ENCODE results near the gene BHMT2.

BHMT2 gene

GRCh38 chr5:79070350-79070667 lies 742 bp downstream of the BHMT2 start:
- no peak for DNase-seq (ENCODE audit: low spot score)

DNA sequence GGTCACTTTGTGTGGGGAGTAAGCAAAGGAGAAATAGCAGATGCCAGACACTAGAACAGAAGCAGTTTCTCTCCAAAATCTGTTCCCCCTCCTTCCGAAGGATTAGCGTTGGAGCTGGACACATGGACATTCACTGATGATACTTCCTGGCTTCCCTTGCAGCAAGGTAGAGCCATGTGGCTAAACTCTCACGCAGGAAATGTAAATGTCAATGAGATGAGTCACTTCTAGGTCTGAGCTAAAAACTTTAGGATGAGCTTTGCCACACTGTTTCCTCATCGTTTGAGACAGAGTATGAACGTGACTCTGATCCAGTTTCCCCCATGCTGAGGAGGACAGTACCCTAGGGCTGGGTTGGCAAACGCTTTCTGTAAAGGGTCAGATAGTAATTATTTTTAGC lies 5.1 kb downstream of the BHMT2 start:
- no peak for DNase-seq (ENCODE audit: low spot score)

- no peak for DNase-seq (ENCODE audit: low spot score)
Measured at GRCh38 chr5:79075646-79076426, 6.3 kb downstream of the BHMT2 start.

GRCh38 chr5:79076819-79077218 lies 7.3 kb downstream of the BHMT2 start:
- no peak for DNase-seq (ENCODE audit: low spot score)

DNA sequence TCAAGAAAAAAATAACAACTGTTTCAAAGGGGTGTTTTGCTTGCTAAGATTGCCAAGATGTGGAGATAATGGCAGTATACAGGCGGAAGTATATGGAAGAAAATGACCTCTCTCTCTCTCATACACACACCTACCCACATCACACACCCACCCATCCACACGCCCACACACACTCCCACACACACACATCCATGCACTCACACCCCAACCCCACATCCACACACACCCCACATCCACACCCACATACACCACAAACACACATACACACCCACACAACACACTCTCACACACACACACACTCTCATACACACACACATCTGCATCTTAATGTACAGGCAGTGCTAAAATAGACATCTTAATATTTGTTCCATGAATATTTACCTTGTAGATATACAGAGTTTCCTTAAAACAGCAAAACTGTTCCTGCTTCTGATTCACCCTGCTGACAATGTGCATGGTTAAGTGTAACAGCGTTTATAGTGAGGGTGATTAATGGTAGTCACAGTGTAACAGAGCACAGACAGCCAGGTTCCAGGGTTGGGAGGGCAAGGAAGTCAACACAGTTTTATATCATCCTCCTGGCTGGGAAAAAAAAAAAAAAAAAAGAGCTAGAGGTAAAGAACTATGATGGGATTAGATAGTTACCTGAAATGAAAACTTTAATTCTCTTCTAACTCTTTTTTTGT lies 8.3 kb downstream of the BHMT2 start:
- no peak for DNase-seq (ENCODE audit: low spot score)

DNA sequence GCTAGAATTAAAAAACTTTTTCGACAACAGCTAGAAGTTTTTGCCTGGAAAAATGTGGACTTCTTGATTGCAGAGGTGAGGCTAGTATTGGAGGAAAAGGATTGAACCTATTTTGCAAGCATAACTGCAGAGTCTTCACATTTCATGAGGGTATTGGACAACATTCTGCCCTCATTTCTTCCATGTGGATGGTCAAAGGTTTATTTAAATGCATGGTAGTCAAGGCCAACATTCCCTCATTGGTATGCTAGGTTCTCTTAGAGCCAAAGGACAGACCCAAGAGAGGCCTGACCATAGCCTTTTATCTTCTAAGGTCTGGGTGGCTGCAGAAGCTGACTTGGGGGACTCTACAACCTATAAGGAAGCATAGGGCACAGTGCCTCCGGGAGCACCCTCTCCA lies 11.2 kb downstream of the BHMT2 start:
- DNase-seq (ENCODE audit: low spot score): no peak

DNA sequence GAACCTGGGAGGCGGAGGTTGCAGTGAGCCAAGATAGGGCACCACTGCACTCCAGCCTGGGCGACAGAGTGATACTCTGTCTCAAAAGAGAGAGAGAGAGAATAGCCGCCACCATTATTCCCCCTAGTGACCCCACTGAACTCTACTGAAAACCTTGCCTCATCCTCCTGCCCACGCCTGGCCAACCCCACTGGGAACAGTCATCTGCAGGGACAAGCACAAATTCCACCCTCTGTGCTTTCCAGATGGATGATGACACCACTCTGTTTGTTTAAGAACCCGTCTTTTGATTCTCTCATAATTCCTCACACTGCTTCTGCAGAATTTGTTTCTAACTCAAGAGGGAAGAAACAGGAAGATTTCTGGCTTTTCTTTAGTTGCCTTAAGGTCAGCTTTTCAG lies 12.2 kb downstream of the BHMT2 start:
- no peak for DNase-seq (ENCODE audit: low spot score)

- no peak for DNase-seq (ENCODE audit: low spot score)
Measured at GRCh38 chr5:79086116-79086515, 16.5 kb downstream of the BHMT2 start.

DNA sequence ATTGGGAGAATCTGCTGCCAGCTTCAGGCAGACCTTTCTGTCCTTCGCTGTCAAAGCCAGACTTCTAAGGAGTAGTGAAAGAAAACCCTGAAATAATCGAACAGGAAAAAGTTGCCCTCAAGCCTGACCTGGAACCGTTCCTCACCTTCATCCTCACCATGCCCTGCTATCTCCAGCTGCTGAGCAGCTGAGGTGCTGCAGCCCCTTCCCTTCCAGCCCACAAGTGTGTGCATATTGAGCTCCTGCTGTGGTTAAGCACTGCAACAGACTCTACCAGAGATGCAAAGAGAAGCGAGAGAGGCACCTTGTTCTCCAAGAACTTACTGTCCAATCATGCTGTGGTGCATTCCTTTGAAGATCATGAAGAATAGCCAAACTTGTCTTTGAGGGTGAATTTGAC lies 18.9 kb downstream of the BHMT2 start:
- no peak for DNase-seq (ENCODE audit: low spot score)

- DNase-seq (ENCODE audit: low spot score): no peak
Measured at GRCh38 chr5:79091064-79091463, 21.5 kb downstream of the BHMT2 start.

DNA sequence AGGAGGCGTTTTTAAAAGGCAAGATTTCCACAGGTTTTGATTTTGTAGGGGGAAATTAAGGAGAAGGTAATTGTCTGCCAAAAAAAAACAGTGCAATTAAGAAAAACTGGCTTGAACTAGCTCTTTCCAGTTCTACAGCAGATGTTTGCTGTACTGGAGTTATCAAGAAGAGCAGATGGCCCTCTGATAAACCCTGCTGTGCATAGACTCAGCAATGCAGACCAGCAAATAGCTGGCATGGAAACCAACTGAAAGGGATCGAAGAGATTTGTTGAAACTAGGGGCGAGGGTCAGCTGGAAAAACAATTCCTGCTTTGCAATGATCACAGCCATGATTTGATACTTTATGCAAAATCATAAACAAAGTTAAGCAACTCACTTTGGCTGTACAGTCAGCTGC lies 24.2 kb downstream of the BHMT2 start:
- no peak for DNase-seq (ENCODE audit: low spot score)

- DNase-seq (ENCODE audit: low spot score): no peak
Measured at GRCh38 chr5:79105868-79106267, 36.3 kb downstream of the BHMT2 start.

DNA sequence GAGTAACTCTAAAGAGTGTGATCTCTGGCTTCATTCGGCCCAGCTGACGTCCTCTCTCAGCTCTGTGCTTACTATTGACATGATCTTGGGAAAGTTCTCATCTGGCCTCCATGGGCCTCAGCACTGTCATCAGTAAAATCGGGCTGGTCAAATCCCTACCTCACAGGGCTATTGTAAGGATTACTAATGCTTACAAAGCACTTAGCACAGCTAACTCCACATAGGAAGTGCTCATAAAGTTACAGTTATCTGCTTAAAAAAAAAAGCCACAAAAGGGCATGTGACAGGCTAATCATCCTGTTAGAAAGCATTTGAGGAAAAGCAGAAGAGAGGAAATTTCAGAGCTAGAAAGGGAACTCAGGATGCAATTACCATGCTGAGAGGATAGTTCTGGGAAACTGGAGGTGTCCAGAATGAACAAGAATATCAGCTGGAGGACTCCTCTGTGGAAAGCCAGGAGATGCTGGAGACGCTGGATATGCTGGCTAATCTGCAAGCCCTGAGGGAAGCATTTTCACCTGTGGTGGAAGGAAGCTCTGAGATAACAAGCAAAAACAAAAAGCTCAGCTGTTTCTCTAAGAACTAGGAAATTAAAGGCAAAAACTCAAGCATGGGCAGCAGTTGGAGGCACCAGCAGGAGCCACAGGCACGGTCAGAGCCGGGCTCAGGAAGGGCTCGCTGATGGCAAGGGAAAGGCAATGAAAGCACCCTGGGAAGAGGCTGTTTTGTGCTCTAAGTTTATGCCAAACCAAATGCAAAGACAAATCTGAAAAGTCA lies 37.6 kb downstream of the BHMT2 start:
- no peak for DNase-seq (ENCODE audit: low spot score)

DNA sequence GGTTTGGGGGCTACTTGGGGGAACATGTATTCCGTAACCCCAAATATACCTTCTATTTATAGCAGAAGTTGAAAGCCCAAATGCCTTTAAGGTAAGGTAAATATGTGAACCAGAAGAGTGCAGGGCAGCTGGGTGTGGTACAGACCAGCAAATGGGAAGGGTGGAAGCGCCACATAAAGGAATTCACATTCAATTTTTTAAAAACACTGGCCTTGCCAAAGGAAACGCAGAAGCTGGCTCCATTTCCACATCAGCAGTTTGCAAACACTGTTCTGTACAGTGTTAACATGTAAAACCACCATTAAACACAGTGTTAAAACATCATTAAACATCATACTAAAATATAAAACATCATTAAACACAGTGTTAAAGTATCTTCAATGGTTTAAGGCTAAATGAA lies 38.5 kb downstream of the BHMT2 start:
- DNase-seq (ENCODE audit: low spot score): no peak

DNA sequence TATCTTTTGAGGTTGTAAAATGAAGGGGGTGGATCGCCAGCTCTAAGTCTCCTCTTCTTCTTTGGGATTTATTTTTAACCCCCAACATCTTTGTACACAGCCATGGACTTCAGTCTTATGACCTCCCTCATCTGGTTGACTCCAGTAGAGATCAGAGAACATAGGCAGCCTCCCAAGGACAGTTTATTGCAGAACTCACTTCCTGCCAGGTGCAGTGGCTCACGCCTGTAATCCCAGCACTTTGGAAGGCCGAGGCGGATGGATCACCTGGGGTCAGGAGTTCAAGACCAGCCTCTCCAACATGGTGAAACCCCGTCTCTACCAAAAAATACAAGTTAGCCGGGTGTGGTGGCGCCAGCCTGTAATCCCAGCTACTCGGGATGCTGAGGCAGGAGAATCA lies 39.2 kb downstream of the BHMT2 start:
- no peak for DNase-seq (ENCODE audit: low spot score)

DNA sequence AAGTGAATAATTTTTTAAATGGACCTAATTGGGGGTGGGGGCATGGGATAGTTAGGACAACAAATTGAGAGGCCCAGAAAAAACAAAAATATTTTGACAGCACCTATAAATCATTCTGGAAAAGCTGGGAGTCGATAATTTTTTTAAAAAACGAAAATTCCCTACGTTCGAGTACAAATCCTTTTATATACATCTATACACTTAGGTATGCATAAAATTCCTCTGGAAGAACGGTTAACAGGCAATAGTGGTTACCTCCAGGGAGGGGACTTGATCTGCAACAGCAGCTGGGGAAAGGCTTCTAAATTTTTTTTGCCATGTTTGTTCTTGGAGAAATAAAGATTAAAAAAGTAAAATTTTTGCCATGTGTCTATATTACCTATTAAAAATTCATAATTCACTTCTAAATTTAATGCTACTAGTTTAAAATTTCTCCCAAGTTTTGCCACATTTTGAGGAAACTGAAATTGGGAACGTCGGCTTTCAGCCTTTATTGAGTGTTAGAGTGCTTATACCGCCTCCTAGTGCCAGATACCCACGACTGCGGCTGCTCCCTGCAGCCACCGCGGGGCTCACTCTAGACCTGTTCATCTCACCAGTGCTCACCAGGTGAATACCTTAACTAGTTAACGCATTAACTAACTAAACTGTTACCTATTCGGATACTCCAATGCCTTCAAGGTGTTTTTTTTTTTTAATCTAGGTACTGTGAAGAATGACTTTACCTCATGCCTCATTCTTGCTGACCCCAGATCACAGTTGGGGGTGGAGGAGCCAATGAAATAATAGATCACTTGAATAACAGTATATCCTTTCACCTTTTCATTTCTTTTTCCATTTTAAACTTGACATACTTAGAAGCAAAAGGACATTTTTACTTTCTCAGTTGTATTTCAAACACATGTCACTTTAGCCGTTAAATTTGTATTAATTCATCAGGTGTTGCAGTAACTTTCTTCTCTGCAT lies 40.2 kb downstream of the BHMT2 start:
- peak; percentile 25 for DNase-seq (ENCODE audit: low spot score)

DNA sequence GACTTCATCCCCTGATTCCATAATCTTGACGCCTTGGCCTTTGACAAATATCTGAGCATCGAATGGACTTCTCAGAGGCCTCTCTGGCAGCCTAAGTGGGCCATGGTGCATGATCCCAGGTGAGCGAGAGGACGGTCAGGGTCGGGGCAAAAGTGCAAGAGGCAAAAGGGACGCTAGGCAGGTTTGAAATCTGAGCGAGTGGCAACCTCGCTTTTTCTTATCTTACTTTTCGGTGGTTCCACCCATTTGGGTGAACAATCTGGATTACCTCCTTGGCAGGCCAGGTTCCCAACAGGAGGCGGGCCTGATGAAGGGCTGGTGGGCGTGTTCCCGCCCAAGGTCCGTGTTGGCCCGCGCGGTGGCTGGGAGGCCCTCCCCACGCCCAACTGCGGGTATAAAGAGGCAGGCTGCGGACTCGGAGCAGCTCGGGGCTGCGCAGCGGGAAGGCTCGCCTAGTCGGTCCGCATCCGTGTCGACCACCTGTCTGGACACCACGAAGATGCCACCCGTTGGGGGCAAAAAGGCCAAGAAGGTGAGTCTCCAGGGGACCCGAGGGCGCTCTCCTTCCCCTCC lies 41.9 kb downstream of the BHMT2 start, which contains the start of gene BHMT:
TSS of gene BHMT (plus strand) at position 423 of the 573 bp plus-strand sequence. CDS start at position 500, 77 bp downstream.
- DNase-seq (ENCODE audit: low spot score): no peak

DNA sequence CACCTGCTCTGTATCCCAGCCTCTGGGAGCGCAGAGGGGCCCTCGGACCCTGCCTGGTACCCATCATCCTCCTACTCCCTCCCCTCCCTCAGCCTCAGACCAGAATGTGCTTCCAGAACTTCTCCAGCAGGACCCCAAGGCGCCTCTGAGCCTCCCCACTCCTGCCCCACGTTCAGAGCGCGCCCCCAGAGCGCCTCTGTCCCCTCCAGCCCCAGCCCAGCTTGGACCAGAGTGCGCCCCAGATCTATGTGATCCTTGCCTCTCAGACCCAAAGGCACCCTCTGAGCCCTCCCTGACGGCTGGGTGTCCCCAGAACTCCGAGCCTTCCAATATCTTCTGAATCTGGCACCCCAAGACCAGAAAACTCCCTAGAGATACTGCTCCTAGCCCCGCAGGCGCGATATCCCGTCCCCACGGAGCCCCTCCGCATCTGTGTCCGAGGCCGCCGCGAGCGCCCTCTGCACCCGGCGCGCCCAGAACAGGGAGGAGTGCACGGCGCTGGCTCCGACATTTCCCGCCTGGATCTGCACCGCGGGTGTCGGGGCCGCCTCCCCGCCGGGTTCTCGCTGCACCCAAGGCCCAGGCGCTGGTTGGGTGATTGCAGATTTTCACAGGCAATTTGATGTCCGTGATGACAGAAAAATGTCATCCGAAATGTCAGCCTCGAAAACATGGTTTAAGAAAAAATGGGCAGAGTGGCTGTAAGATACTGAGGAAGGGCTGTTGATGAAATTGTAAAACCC lies 42.6 kb downstream of the BHMT2 start:
- no peak for DNase-seq (ENCODE audit: low spot score)

DNA sequence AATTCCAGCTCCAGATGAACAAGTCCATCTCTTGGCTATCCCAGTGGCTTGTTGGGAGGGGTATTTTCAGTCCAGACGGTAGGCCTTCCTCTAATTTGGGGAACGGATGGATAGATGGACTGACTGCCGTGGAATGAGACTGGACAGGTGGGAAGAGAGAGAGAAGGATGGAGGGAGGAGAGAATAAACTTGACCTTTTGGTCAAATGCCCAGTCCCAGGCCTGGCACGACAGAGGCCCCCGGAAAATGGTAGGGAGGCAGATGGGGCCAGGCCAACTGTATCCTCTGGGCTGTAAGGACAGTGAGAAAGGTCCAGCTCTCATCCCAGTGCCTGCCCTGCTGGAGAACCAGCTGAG lies 43.1 kb downstream of the BHMT2 start:
- no peak for DNase-seq (ENCODE audit: low spot score)

- no peak for DNase-seq (ENCODE audit: low spot score)
Measured at GRCh38 chr5:79119486-79119885, 49.9 kb downstream of the BHMT2 start.

GRCh38 chr5:79120221-79120620 lies 50.7 kb downstream of the BHMT2 start:
- DNase-seq (ENCODE audit: low spot score): no peak
